ENCODE measurements around the gene IGF2R.

Gene IGF2R

GRCh38 chr6:160038479-160038878, 69.6 kb downstream of the IGF2R start:
- DNase-seq (ENCODE audit: insufficient read length, low spot score) = no peak
- no peak for TF ChIP-seq POLR2A (IDR thresholded peaks at IDR 0.05; ENCODE audit: low read depth, low read length)
- no peak for FAIRE-seq

- no peak for TF ChIP-seq POLR2A (IDR thresholded peaks at IDR 0.05; ENCODE audit: low read depth, low read length)
- DNase-seq (ENCODE audit: insufficient read length, low spot score) (no peak), FAIRE-seq (no peak)
Observed at GRCh38 chr6:160039441-160039840, 70.6 kb downstream of the IGF2R start.

DNA sequence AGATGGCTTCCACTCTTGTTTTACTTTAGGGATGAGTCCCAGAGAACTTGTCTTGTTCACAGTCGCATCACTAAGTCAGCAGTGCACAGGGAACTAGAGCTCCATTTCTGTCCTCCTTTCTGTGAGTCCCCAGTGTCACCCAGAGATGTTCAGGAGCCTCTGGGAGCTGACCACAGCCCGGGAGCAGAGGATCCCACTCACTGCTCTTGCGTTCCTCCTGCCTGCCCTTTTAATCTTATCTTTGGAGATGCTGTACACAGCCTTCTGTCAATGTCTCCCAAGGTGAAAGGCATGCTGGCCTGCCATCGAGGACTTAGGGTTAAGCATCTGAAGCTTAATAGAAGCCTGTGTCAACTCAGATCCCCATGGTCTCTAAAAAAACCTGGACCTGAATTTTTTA, 71.2 kb downstream of the IGF2R start:
- TF ChIP-seq POLR2A (IDR thresholded peaks at IDR 0.05; ENCODE audit: low read depth, low read length) = no peak
- FAIRE-seq = no peak
- DNase-seq (ENCODE audit: insufficient read length, low spot score) = no peak

GRCh38 chr6:160040527-160041264, 71.8 kb downstream of the IGF2R start:
- DNase-seq (ENCODE audit: insufficient read length, low spot score) = no peak
- no peak for TF ChIP-seq POLR2A (IDR thresholded peaks at IDR 0.05; ENCODE audit: low read depth, low read length)

GRCh38 chr6:160041608-160042007, 72.7 kb downstream of the IGF2R start:
- FAIRE-seq (no peak), DNase-seq (ENCODE audit: insufficient read length, low spot score) (no peak)
- TF ChIP-seq POLR2A (IDR thresholded peaks at IDR 0.05; ENCODE audit: low read depth, low read length) = no peak

More at GRCh38 chr6:160040527-160041264, 71.8 kb downstream of the IGF2R start:
- FAIRE-seq = no peak

GRCh38 chr6:160042014-160042773, 73.3 kb downstream of the IGF2R start:
- DNase-seq (ENCODE audit: insufficient read length, low spot score) (no peak), FAIRE-seq (no peak)
- no peak for TF ChIP-seq POLR2A (IDR thresholded peaks at IDR 0.05; ENCODE audit: low read depth, low read length)

DNA sequence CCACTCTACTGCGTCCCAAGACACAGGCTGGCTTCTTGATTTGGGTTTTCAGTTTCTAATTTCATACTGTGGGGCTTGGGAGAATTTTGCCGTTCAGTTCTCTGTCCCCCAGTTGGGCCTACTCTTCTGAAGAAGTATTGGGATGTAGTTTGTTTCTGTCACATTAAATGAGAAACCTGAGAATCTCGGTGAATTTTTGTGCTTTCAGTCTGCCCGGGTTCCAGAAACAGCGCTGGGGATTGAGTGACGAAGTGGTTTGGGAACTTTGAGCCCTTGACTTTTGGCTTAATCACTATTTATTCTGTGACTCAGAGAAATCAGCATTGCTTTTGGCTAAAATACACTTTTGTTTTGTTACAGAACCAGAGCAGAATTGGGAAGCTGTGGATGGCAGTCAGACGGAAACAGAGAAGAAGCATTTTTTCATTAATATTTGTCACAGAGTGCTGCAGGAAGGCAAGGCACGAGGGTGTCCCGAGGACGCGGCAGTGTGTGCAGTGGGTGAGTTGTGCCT, 74.0 kb downstream of the IGF2R start:
- no peak for TF ChIP-seq POLR2A (IDR thresholded peaks at IDR 0.05; ENCODE audit: low read depth, low read length)
- DNase-seq (ENCODE audit: insufficient read length, low spot score) (no peak), FAIRE-seq (no peak)

DNA sequence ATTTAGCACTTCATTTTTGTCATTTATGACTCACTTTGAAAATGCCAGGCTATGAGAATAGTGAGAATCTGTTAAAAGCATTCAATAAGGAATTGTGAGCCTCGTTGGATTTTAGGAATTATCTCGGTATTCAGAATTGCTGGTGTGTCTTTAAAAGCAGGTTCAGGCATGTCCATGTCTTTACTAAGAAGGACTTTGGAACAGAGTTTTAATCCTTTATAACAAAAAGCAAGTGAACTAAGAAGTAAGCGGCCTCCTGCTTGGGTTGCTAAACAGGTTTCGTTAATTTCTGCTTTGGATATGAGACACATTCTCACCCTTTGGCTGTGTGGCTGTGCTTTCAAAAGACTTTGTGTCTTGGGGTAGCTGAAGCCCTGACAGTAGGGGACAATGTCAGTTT, 74.9 kb downstream of the IGF2R start:
- no peak for TF ChIP-seq POLR2A (IDR thresholded peaks at IDR 0.05; ENCODE audit: low read depth, low read length)
- DNase-seq (ENCODE audit: insufficient read length, low spot score) (no peak), FAIRE-seq (no peak)

GRCh38 chr6:160044687-160045086, 75.8 kb downstream of the IGF2R start:
- TF ChIP-seq POLR2A (IDR thresholded peaks at IDR 0.05; ENCODE audit: low read depth, low read length) = no peak
- no peak for DNase-seq (ENCODE audit: insufficient read length, low spot score)
- FAIRE-seq = no peak

- FAIRE-seq (no peak), DNase-seq (ENCODE audit: insufficient read length, low spot score) (no peak)
- TF ChIP-seq POLR2A (IDR thresholded peaks at IDR 0.05; ENCODE audit: low read depth, low read length) = no peak
Observed at GRCh38 chr6:160048471-160048870, 79.6 kb downstream of the IGF2R start.

DNA sequence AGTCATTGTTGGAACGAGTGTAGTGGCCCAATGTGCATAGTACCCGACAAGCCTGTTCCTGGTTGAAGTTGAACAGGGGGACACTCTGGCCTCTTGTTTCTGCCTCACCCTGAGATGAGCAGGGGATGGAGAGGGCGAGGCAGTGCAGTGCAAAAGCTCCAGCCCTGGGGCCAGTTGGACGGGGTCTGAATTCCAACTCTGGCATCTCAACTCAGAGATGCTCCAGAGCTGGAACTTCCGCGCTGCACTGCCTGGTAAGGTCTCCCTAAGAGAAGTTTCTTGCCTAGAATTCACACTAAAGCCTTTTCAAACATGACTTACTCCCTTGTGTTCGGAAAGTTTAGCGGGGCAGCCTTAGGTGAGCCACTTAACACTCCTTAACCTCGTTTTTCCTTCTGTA, 80.5 kb downstream of the IGF2R start:
- DNase-seq (ENCODE audit: insufficient read length, low spot score) (no peak), FAIRE-seq (no peak)

GRCh38 chr6:160050022-160050421, 81.1 kb downstream of the IGF2R start:
- FAIRE-seq (no peak), DNase-seq (ENCODE audit: insufficient read length, low spot score) (no peak)
- TF ChIP-seq POLR2A (IDR thresholded peaks at IDR 0.05; ENCODE audit: low read depth, low read length) = no peak

More for the DNA sequence above, 80.5 kb downstream of the IGF2R start:
- no peak for TF ChIP-seq POLR2A (IDR thresholded peaks at IDR 0.05; ENCODE audit: low read depth, low read length)

- DNase-seq (ENCODE audit: insufficient read length, low spot score) (no peak), FAIRE-seq (no peak)
- TF ChIP-seq POLR2A (IDR thresholded peaks at IDR 0.05; ENCODE audit: low read depth, low read length) = no peak
Observed at GRCh38 chr6:160051390-160051789, 82.5 kb downstream of the IGF2R start.

GRCh38 chr6:160054271-160054670, 85.4 kb downstream of the IGF2R start:
- no peak for FAIRE-seq

DNA sequence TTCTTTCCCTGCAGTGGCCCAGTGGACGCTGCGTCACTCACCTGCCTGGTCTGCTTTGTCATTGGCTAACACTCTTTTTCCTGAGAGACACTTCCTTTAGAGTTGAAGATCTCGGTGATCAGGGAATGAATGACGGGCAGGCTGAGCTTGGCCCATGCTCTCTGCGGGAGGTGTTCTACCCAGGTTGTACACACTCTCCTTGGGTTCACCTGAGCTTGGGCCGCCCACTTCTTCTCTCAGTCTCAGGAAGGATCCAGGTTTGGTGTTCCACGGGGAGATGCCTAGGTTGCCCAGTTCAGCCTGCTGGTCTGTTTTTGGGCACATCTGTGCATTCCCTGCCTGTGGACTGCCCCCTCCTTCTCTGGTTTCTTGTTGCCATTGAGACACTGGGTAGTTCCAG, 86.0 kb downstream of the IGF2R start:
- no peak for FAIRE-seq
- no peak for TF ChIP-seq POLR2A (IDR thresholded peaks at IDR 0.05; ENCODE audit: low read depth, low read length)
- DNase-seq (ENCODE audit: insufficient read length, low spot score) = no peak

More at GRCh38 chr6:160054271-160054670, 85.4 kb downstream of the IGF2R start:
- no peak for TF ChIP-seq POLR2A (IDR thresholded peaks at IDR 0.05; ENCODE audit: low read depth, low read length)
- DNase-seq (ENCODE audit: insufficient read length, low spot score) = no peak

All from H54 (cell line).